Measurements from ENCODE around the gene PRDM5.

The PRDM5 gene

GRCh38 chr4:120814886-120815285, 107.6 kb downstream of the PRDM5 start:
- no peaks in the 10 kb centered on the region for H4K20me1 ChIP-seq (ENCODE audit: insufficient read depth, low read length)
- H3K27me3 ChIP-seq (ENCODE audit: insufficient read depth, low read length): no peaks in the 10 kb centered on the region
- H3K36me3 ChIP-seq (ENCODE audit: insufficient read depth, low read length): peaks cover 16% of the 10 kb centered on the region; the same call in 1 of the 2 replicates
- peaks cover 44% of the 10 kb centered on the region for H3K4me1 ChIP-seq (ENCODE audit: insufficient read depth, low read length, severe bottlenecking)
- peak overlapping the region; percentile 72; the same call in 1 of the 2 replicates for H3K9ac ChIP-seq (ENCODE audit: low read length)
- H3K79me2 ChIP-seq (ENCODE audit: insufficient read depth, low read length): peaks cover 18% of the 10 kb centered on the region
- no peak overlapping the region for H2AFZ ChIP-seq (ENCODE audit: low read length)
- H3K4me3 ChIP-seq (ENCODE audit: low read depth, low read length, poor library complexity, severe bottlenecking): peak overlapping the region; percentile 75
- H3F3A ChIP-seq (ENCODE audit: insufficient read depth, low read length): peaks cover 3% of the 10 kb centered on the region; the same call in 1 of the 2 replicates
- peaks cover 5% of the 10 kb centered on the region for H3K9me3 ChIP-seq (ENCODE audit: low read length)
- H3K4me2 ChIP-seq (ENCODE audit: low read length): peak overlapping the region; percentile 88
- H3K27ac ChIP-seq (ENCODE audit: low read depth, low read length, poor library complexity, severe bottlenecking): peak overlapping the region; percentile 79
- TF ChIP-seq EZH2 (IDR thresholded peaks at IDR 0.05; ENCODE audit: borderline replicate concordance, low read length) (no peak), CTCF (IDR thresholded peaks at IDR 0.05; ENCODE audit: low read length) (no peak)
- no peaks in the 10 kb centered on the region for H3K9me2 ChIP-seq (ENCODE audit: low read depth, low read length)

- Histone ChIP-seq H3K27me3 (ENCODE audit: insufficient read depth, low read length) (no peaks in the 10 kb centered on the region), H3K36me3 (ENCODE audit: insufficient read depth, low read length) (peaks cover 32% of the 10 kb centered on the region), H3K4me1 (ENCODE audit: insufficient read depth, low read length, severe bottlenecking) (peaks cover 32% of the 10 kb centered on the region), H2AFZ (ENCODE audit: low read length) (no peak overlapping the region), H3K79me2 (ENCODE audit: insufficient read depth, low read length) (peaks cover 18% of the 10 kb centered on the region), H3K4me2 (ENCODE audit: low read length) (no peak overlapping the region), H3K9me2 (ENCODE audit: low read depth, low read length) (no peaks in the 10 kb centered on the region), H4K20me1 (ENCODE audit: insufficient read depth, low read length) (no peaks in the 10 kb centered on the region), H3F3A (ENCODE audit: insufficient read depth, low read length) (peaks cover 3% of the 10 kb centered on the region; the same call in 1 of the 2 replicates), H3K9me3 (ENCODE audit: low read length) (peaks cover 5% of the 10 kb centered on the region), H3K9ac (ENCODE audit: low read length) (no peak overlapping the region), H3K4me3 (ENCODE audit: low read depth, low read length, poor library complexity, severe bottlenecking) (no peak overlapping the region), H3K27ac (ENCODE audit: low read depth, low read length, poor library complexity, severe bottlenecking) (no peak overlapping the region)
- TF ChIP-seq EZH2 (IDR thresholded peaks at IDR 0.05; ENCODE audit: borderline replicate concordance, low read length) (no peak), CTCF (IDR thresholded peaks at IDR 0.05; ENCODE audit: low read length) (no peak)
Measured at GRCh38 chr4:120812216-120812615, 110.3 kb downstream of the PRDM5 start.

- Histone ChIP-seq H4K20me1 (ENCODE audit: insufficient read depth, low read length) (no peaks in the 10 kb centered on the region), H3K27me3 (ENCODE audit: insufficient read depth, low read length) (no peaks in the 10 kb centered on the region), H3K27ac (ENCODE audit: low read depth, low read length, poor library complexity, severe bottlenecking) (no peak overlapping the region), H3F3A (ENCODE audit: insufficient read depth, low read length) (peaks cover 3% of the 10 kb centered on the region; the same call in 1 of the 2 replicates), H2AFZ (ENCODE audit: low read length) (no peak overlapping the region), H3K4me3 (ENCODE audit: low read depth, low read length, poor library complexity, severe bottlenecking) (no peak overlapping the region), H3K9me3 (ENCODE audit: low read length) (peaks cover 5% of the 10 kb centered on the region), H3K79me2 (ENCODE audit: insufficient read depth, low read length) (0 out of 2 replicates have a peak, but pooled peaks cover 5% of the 10 kb centered on the region), H3K4me1 (ENCODE audit: insufficient read depth, low read length, severe bottlenecking) (peaks cover 12% of the 10 kb centered on the region), H3K9ac (ENCODE audit: low read length) (no peak overlapping the region), H3K9me2 (ENCODE audit: low read depth, low read length) (no peaks in the 10 kb centered on the region), H3K4me2 (ENCODE audit: low read length) (no peak overlapping the region), H3K36me3 (ENCODE audit: insufficient read depth, low read length) (peaks cover 33% of the 10 kb centered on the region)
- no peak for TF ChIP-seq EZH2 (IDR thresholded peaks at IDR 0.05; ENCODE audit: borderline replicate concordance, low read length)
- peak; percentile 43 for TF ChIP-seq CTCF (IDR thresholded peaks at IDR 0.05; ENCODE audit: low read length)
Measured at GRCh38 chr4:120809518-120809917, 113.0 kb downstream of the PRDM5 start.

All from OCI-LY1 (cell line).